GM10248 (cell line): ENCODE data around the gene SNRNP25.

ENCODE experiments used
- CTCF ChIA-PET: fragments of 300-600 bp; sonication (Branson Sonifier 250); formaldehyde crosslinking; extraction: SDS; loops from one replicate; lab custom pipeline; 2021; ENCODE audit warnings: antibody characterized with exemption; lab: Yijun Ruan, JAX
- POLR2A ChIA-PET: fragments of 350-650 bp; sonication (Branson Sonifier 250); formaldehyde crosslinking; extraction: SDS; loops from one replicate; lab custom pipeline; 2020; ENCODE audit warnings: antibody characterized with exemption; lab: Yijun Ruan, JAX
- DNase-seq: peaks from one replicate; pipeline ENCODE4 v3.0.0; 2012; ENCODE audit errors: extremely low spot score
- CTCF ChIP-seq: IDR thresholded peaks from 2 replicates; pipeline ENCODE4 v1.5.1; 2012; ENCODE audit warnings: mild to moderate bottlenecking, low read depth; ENCODE audit errors: extremely low read depth, missing control alignments, control extremely low read depth

The SNRNP25 gene

GRCh38 chr16:63998-64913 lies 10.6 kb downstream of the SNRNP25 start:
- TF ChIP-seq CTCF = no peak
- DNase-seq = no peak
- ChIA-PET POLR2A (no interaction called here), CTCF (interaction anchor here (1.1 to 32.8 kb wide), 20 partner anchors 8 to 298 kb away, joined by 3 to 701 read pairs (median 8); partner anchors contain the start of genes POLR3K, RHBDF1 and SNRNP25)

GRCh38 chr16:64914-65255 lies 11.3 kb downstream of the SNRNP25 start:
- no peak for TF ChIP-seq CTCF
- ChIA-PET POLR2A (no interaction called here), CTCF (interaction anchor here (0.9 to 32.8 kb wide), 24 partner anchors 8 to 297 kb away, joined by 3 to 701 read pairs (median 4); partner anchors contain the start of genes POLR3K, RHBDF1 and SNRNP25)
- DNase-seq = no peak

- peak; percentile 97 for TF ChIP-seq CTCF
- DNase-seq = peak; percentile 89
- POLR2A ChIA-PET = interaction anchor here (1.1 kb wide), 1 partner anchor 19 kb away, joined by 3 read pairs; no protein-coding TSS in a partner anchor
- CTCF ChIA-PET = interaction anchor here (0.6 to 32.8 kb wide), 32 partner anchors 9 to 358 kb away, joined by 3 to 701 read pairs (median 4); partner anchors contain the start of genes POLR3K and SNRNP25
Measured at GRCh38 chr16:65745-66144, 12.1 kb downstream of the SNRNP25 start.

- CTCF ChIA-PET = interaction anchor here (0.6 to 32.8 kb wide), 26 partner anchors 9 to 357 kb away, joined by 3 to 701 read pairs (median 4); partner anchors contain the start of genes POLR3K and SNRNP25
- no peak for TF ChIP-seq CTCF
- POLR2A ChIA-PET = interaction anchor here (1.1 kb wide), 1 partner anchor 18 kb away, joined by 3 read pairs; no protein-coding TSS in a partner anchor
- no peak for DNase-seq
Measured at GRCh38 chr16:66309-67182, 12.9 kb downstream of the SNRNP25 start.

- ChIA-PET CTCF (interaction anchor here (0.9 to 32.8 kb wide), 7 partner anchors 10 to 295 kb away, joined by 3 to 701 read pairs (median 5); partner anchors contain the start of genes POLR3K and SNRNP25), POLR2A (no interaction called here)
- TF ChIP-seq CTCF = no peak
- DNase-seq = no peak
Measured at GRCh38 chr16:67183-67791, 13.7 kb downstream of the SNRNP25 start.
